HG02943 (cell line): Measurements from ENCODE around the gene RYR3.

Experiments
- ATAC-seq: cut with Tn5 transposase; IDR thresholded peaks from one replicate; pipeline ENCODE4 v1.9.1; 2021; ENCODE audit warnings: mild to moderate bottlenecking, low read depth, moderate library complexity; ENCODE audit not compliant: unreplicated experiment

RYR3 gene

DNA sequence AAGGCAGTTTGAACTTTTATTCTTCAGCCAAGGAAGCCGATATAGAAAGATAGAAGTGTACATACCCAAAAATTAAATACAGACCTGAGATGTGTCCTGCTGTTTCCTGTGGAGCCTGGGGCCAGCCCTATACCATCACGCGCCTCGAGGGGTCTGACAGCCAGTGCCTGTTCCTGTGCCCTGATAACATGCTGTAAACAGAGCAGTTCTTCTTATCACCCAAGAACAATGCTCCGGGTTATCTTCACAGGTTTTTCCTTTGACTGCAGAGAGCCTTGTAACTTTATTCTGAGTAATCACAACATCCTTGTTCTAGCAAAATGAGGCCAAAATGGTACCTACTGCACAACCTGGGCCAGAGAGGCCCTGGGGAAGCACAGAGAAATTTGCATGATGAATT is 367.8 kb downstream of the RYR3 start:
- no peak for ATAC-seq

DNA sequence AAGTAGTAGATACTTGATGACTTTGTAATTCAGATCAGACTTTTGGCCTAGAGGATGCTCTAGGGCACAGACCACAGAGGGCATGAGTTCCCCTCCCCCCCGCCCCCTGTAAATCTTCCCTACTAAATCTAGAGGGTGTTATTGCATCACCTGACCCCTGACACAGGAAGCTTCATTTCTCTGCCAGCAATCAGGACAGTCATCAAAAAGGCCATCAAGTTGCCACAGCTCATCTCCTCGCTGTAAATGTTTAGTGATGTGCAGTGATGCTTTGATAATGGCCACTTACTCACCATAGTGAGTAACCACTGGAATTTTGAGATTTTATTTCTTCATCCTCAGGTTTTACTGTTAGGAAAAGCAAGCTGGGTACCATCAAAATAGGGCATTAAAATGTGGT is 368.3 kb downstream of the RYR3 start:
- no peak for ATAC-seq

DNA sequence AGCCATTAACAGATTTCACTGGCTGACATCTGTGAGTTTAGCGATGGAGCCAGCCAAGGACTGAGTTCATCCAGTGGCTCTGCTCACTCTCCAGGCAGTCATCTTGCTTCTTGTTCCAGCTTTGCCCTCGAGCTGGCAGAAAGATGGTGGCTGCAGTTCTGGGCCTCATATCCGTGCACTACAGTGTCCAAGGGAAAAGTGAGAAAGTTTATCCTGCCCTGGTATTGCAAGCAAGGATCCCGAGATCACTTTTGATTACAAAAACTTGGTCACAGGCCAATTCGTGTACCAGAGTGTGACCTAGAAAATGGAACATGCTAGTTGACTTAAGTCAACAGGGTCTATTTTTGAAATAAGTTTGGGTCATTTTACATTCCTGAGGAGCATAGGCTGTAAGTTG is 369.6 kb downstream of the RYR3 start:
- ATAC-seq, result no peak

DNA sequence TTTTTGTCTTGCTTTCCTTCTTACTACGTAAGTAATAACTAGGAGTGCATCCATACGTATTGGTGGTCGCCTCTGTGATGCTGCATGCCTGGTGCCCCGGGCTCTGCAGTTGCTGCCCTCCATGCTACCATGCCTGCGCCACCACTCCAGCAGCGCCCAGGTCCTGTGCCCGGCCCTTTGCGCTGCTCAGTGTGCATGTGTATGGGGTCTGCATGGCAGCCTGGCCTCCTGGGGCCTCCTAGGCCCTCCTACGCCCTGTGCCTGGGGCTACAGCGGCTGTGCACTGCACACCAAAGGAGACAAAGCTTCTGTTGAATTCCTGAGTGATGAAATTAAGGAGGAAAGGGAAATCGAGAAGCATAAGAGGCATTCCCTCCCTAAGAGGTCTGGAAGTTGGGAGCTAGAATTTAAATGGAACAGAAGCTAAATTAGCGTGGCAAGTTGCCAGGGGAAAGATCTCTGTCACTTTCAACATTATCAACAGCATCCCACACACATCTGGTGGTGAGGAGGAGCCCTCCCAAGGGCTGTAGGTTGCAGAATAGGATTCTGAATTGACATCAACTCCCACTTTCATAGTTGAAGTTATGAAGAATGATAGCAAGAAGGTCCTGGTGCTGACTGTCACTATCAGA is 382.5 kb downstream of the RYR3 start:
- ATAC-seq, result no peak

DNA sequence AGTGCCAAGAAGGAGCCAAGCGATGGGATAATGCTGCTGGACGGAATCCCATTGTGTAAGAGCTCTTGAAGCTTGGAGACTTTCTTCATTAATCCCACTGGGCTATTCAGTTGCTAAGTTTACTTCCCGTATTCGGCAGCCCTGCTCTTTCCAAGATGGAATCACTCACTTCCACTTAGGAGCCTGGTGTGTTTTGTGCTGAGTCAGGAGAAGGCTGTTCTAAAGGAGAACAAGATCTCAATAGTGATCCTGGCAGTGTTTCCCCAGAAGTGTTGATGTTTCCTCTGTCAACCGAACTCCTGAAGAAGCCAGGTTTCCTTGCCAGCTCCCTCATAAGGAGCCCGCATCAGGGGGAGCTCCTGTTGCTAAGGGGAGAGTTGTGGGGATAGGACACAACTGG is 387.4 kb downstream of the RYR3 start:
- ATAC-seq, result no peak

GRCh38 chr15:33699145-33699544 is 388.4 kb downstream of the RYR3 start:
- ATAC-seq, result no peak

GRCh38 chr15:33699691-33700447 is 389.1 kb downstream of the RYR3 start:
- no peak for ATAC-seq

- no peak for ATAC-seq
Measured at GRCh38 chr15:33700695-33701303, 390.0 kb downstream of the RYR3 start.

DNA sequence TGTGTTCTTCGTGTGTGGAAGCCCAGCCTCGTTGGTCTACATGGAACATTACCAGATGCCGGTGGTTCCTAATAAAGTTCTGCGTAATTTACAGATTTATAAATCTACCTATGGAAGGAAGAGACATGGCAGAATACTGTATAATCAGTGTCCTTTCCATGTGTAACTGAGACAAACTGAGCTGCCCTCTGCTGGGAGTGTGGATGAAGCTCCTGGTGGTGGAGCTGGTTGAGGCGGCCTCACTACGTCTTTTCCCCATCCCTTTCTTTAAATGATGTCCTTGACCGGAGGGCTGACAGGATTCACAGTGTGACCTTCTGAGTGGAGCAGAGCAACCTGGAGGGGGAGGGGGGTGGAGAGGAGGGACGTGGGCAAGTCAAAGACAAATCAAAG is 390.5 kb downstream of the RYR3 start:
- no peak for ATAC-seq

GRCh38 chr15:33706173-33706572 is 395.4 kb downstream of the RYR3 start:
- no peak for ATAC-seq

- no peak for ATAC-seq
Measured at GRCh38 chr15:33710748-33711147, 400.0 kb downstream of the RYR3 start.

GRCh38 chr15:33716025-33716424 is 405.3 kb downstream of the RYR3 start:
- ATAC-seq, result no peak

DNA sequence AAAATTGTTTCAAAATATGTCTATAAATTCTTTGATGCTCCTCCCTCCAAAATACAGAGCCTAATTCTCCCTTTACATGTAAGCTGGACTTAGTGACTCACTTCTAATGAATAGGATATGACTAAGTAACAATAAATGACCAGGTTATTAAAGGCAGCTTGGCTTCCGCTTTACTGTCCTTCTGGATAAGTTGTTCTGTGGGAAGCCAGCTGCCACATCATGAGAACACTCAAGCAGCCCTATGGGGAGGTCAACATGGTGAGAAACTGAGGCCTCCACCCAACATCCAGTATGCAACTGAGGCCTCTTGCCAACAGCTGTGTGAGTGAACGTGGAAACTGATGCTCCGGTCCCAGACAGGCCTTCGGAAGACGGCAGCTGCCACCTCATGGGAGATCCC is 410.2 kb downstream of the RYR3 start:
- no peak for ATAC-seq

GRCh38 chr15:33722005-33722672 is 411.4 kb downstream of the RYR3 start:
- ATAC-seq, result peak; percentile 86

GRCh38 chr15:33722673-33723015 is 411.9 kb downstream of the RYR3 start:
- no peak for ATAC-seq

DNA sequence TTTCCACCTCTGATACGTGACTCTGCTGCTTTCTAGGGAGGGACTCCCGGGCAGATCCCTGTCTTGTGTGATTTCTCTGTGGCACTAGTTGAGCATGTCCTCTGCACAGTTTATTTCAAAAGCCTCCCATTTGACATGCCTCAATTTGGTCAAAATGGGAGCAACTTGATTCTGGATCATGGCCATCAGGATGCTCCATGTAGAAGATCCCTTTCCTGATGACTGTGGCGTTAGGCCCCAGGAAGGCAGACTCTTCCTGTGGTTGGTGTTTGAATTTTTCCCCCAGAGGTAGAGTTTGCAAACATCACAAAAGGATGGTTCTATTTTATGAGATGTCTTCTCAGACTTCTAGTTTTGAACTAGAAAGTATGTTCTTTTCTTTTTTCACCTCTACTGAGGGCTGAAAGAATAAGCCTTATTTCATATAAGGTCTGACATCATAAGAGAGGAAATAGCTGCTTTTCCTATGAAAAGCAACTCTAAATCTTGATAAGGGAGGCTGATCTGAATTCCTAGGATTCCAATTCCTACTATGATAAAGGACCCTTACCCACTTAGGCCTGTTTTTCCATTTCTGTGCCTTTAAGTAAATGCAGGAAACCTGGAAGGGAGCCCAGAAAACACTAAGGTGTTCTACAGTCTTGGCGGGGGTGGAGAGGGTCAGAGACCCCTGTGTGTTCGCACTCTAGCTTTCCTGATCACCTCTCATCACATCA is 413.7 kb downstream of the RYR3 start:
- no peak for ATAC-seq

DNA sequence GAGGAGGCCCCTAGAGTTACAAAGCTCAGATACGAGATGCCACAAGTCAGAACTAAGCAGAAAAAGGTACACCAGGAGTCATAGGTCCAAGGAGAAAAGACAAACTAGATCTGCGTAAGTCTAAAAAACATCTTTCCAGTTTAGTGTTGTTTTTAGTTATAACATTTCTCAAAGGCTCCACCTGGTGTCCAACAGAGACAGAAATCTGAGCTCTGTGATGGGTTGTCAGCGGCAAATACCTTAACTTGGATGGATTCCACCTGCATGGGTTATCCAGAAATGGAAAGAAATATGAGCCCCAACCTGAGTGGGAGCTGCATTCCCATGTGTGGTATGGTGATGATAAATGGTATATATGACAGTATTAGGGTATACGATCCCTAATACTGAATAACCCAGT is 418.9 kb downstream of the RYR3 start:
- no peak for ATAC-seq

DNA sequence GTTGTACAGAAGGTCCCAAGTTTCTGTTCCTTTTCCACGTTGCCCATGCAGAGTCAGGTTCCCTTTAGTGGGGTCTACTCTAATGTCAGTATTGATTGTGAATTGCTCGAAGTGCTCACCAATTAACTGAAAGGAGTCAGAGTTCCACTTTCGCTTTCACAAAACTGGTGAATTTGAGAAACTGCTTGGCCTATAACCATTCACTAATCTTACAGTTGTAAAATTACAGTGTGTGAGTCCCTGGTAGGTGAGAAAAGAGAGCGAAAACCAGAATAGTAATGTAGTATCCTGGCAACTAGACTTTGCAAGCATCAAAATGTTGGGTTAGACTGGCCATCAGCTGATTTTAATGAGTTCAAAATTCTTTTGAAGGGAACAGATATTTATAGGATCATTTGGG is 420.0 kb downstream of the RYR3 start:
- ATAC-seq, result no peak

DNA sequence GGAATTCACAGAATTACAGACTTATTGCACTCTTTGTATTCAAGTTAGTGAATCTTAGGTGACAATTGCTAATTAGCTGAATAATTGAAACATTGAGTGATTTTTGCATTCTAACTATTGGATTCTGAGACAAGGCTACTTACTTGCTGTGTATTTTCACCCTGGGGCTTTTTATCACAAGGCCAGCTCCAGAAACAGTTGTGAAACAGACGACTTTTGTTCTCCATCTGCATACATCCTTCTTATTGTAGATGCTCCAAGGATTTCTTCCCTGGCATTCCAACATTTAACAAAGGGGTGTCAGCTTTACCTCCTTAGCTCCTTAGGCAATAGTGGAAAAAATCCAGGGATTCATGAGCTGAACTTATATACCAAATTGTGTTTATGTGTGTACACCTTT is 424.4 kb downstream of the RYR3 start:
- ATAC-seq, result no peak

DNA sequence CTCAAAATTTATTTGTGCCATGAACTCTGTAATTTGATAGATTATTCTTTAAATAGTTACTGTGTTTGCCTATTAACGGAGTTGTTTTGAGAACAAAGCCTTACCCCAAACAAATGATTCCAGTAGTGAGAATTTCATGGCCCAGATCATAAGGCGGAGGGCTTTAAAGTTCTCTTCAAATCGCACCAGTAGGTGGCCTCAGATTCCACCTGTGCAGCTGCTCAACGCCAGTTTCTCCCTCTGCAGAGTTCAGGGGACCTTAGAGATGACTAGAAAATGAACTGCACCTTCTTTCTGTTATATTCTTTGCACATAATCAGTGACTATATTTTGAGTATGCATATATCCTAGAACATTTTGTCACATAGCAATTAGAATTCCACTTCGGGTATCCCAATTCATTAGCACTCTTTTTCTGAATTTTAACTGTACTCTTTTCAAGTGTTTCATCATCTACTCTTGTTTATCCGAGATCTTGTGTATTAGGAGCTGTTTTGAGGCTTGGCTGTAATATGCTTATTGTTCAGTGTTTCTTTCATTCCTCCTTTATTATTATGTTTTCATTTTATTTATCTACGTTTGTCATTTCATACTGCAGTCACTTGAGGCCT is 425.0 kb downstream of the RYR3 start:
- no peak for ATAC-seq
